Endothelial cell of umbilical vein (primary cell): Measurements from ENCODE around the gene VSNL1.

Experiments used
- CTCF ChIP-seq, 2 donors: IDR thresholded peaks; 1 replicate in 1 of 2; 2 replicates in 1 of 2; pipeline ENCODE4 v1.5.1; 2011; ENCODE audit warnings: low read length in 2 of 2, mild to moderate bottlenecking in 2 of 2, moderate library complexity in 2 of 2, control low read depth in 1 of 2, inconsistent platforms in 1 of 2, low read depth in 1 of 2; ENCODE audit not compliant: insufficient read depth in 1 of 2; ENCODE audit errors: extremely low read depth in 1 of 2
- EZH2 ChIP-seq: IDR thresholded peaks from 2 replicates; pipeline ENCODE4 v1.6.1; 2012; ENCODE audit warnings: borderline replicate concordance, low read depth, mild to moderate bottlenecking, moderate library complexity, low read length, inconsistent platforms; ENCODE audit not compliant: severe bottlenecking
- FOS ChIP-seq: IDR thresholded peaks from 2 replicates; pipeline ENCODE4 v1.6.1; 2011; ENCODE audit warnings: mild to moderate bottlenecking, low read length, moderate library complexity, borderline replicate concordance; ENCODE audit not compliant: insufficient read depth
- GATA2 ChIP-seq: IDR thresholded peaks from 2 replicates; pipeline ENCODE4 v1.7.0; 2011; ENCODE audit warnings: low read depth, mild to moderate bottlenecking, moderate library complexity, mixed read lengths, low read length; ENCODE audit not compliant: insufficient read length, insufficient read depth
- JUN ChIP-seq: IDR thresholded peaks from 2 replicates; pipeline ENCODE4 v1.6.1; 2011; ENCODE audit warnings: borderline replicate concordance, low read depth; ENCODE audit not compliant: insufficient read length, insufficient read depth
- MYC ChIP-seq: IDR thresholded peaks from one replicate; pipeline ENCODE4 v1.6.1; 2011; ENCODE audit warnings: mild to moderate bottlenecking, low read depth, low read length
- POLR2A ChIP-seq: IDR thresholded peaks from 2 replicates; pipeline ENCODE4 v1.6.1; 2012; ENCODE audit warnings: low read depth, mild to moderate bottlenecking, control low read depth, low read length
- POLR2AphosphoS5 ChIP-seq: IDR thresholded peaks from 2 replicates; pipeline ENCODE4 v1.6.1; 2012; ENCODE audit warnings: low read depth, mild to moderate bottlenecking, control low read depth, low read length, moderate library complexity; ENCODE audit not compliant: insufficient read depth
- TF ChIP-seq, protein P1 (sequence below): IDR thresholded peaks from 2 replicates; pipeline ENCODE4 v1.6.1; 2011; ENCODE audit not compliant: insufficient read depth, insufficient read length

DNA sequence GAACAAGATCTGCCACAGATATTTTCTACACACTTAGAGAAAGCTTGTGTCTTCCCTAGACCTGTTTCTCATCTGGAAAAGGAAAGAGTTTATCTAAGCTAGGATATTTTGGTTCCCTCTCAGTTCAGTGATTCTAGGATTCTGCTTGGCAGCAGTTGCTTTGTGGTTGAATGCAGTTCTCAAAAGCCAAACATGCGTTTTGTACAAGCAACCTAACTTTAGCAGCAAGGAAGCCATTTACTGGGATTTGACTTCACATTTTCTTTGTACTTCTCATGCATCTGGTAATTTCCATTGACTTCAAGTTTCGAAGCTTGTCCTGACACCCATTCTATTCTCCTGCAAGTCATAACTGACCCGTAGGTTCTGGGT is 33.3 kb downstream of the VSNL1 start:
- TF ChIP-seq POLR2A (no peak), CTCF (IDR thresholded peaks at IDR 0.05; ENCODE audit: extremely low read depth in 1 of 2, insufficient read depth in 1 of 2, low read depth in 1 of 2, low read length in 2 of 2) (no peak), POLR2AphosphoS5 (no peak), FOS (no peak), EZH2 (no peak), GATA2 (no peak), MYC (no peak), JUN (no peak)
- TF ChIP-seq, protein P1, sequence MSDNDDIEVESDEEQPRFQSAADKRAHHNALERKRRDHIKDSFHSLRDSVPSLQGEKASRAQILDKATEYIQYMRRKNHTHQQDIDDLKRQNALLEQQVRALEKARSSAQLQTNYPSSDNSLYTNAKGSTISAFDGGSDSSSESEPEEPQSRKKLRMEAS, result no peak
